Naive B cell (primary cell): ENCODE measurements around the gene BLACAT1. TPM values are rescaled to one million over a fixed set of nuclear protein-coding genes. Genes with fewer than 3 reads are reported as not detected.

Source experiments
- ATAC-seq, 2 donors: fragments of 150-1000 bp; cut with Tn5 transposase; 2 replicates each; pipeline ENCODE4 v1.10.0; 2021; ENCODE audit warnings: low read depth in 2 of 2, mild to moderate bottlenecking in 2 of 2, moderate library complexity in 2 of 2
- DNase-seq: peaks from one replicate; pipeline ENCODE4 v3.0.0; 2022
- H3K27ac Mint-ChIP-seq, 6 donors: one replicate each; pipeline ENCODE4 v1.8.0; 2020 to 2022; ENCODE audit warnings: mild to moderate bottlenecking in 6 of 6, mixed read lengths in 6 of 6, moderate library complexity in 5 of 6, inconsistent platforms in 2 of 6
- H3K27me3 Mint-ChIP-seq, 3 donors: one replicate each; pipeline ENCODE4 v1.8.0; 2021 to 2022; ENCODE audit warnings: mixed read lengths in 3 of 3, mild to moderate bottlenecking in 1 of 3
- H3K36me3 Mint-ChIP-seq, 2 donors: one replicate each; pipeline ENCODE4 v1.8.0; 2020 to 2022; ENCODE audit warnings: mixed read lengths in 2 of 2, inconsistent platforms in 1 of 2, mild to moderate bottlenecking in 1 of 2
- H3K4me1 Mint-ChIP-seq, 3 donors: one replicate each; pipeline ENCODE4 v1.8.0; 2020 to 2022; ENCODE audit warnings: mixed read lengths in 3 of 3, inconsistent platforms in 1 of 3, mild to moderate bottlenecking in 1 of 3, moderate library complexity in 1 of 3
- H3K4me3 Mint-ChIP-seq, 8 donors: one replicate each; pipeline ENCODE4 v1.8.0; 2020 to 2022; ENCODE audit warnings: mild to moderate bottlenecking in 8 of 8, mixed read lengths in 8 of 8, moderate library complexity in 8 of 8, inconsistent platforms in 2 of 8
- H3K9me3 Mint-ChIP-seq, 7 donors: one replicate each; pipeline ENCODE4 v1.8.0; 2020 to 2022; ENCODE audit warnings: mixed read lengths in 7 of 7, mild to moderate bottlenecking in 5 of 7, inconsistent platforms in 2 of 7, moderate library complexity in 1 of 7
- polyA plus RNA-seq, 6 donors: library from polyadenylated mRNA; unstranded; fragments of 300-500 nt; fragmentation: Illumina TruSeq; gene quantifications; one replicate each; pipeline ENCODE4 v1.2.3, GENCODE V29; 2021; ENCODE audit warnings: low read depth in 6 of 6

The BLACAT1 gene
- polyA plus RNA-seq, 6 donors from 2014 or later, result not detected

DNA sequence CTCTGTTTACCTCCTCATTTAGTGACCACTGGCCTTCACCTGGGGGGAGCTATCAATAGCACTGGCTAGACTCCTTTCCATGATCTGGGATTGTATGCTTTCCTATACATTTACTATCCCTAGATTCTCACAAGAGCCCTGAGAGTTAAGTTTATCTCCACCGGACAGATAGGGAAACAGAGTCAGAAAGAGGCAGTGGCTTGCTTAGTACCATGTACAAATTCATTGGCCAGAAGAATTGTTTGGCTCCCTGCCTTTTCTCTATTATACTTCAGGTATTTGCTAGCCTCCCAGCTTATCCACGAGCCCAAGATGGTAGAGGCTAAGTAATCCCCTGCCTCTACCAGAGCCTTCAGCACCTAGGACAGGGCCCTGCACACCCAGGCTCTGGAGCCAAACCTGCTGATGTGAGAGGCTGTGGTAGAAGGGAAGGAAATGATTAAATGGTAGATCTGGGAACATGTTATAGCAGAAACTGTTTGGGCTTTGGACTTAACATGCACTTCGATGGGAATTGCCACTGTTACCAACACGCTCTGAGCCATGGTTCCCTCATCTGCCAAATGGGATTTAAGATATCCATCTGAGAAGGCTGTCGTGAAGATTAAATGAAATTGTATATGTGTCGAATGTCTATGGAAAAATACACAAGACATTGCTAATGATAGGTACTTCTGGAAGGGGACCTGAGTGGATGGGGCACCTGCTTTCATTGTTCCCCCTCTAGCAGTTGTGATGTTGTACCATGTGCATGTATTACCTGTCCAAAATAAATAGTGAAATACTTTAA is 3.1 kb upstream of the BLACAT1 start:
- no peak for DNase-seq
- H3K4me3 Mint-ChIP-seq, result no peak overlapping the region
- no peaks in the 10 kb centered on the region for H3K36me3 Mint-ChIP-seq
- peaks cover 51 to 57% (median 55%) of the 10 kb centered on the region in 3 donors for H3K27me3 Mint-ChIP-seq
- ATAC-seq, result peak; percentile 35 to 44
- peaks cover 13 to 20% (median 17%) of the 10 kb centered on the region in 3 donors for H3K4me1 Mint-ChIP-seq
- peaks cover 0 to 2% (median 0%) of the 10 kb centered on the region in 7 donors for H3K9me3 Mint-ChIP-seq
- no peak overlapping the region for H3K27ac Mint-ChIP-seq

DNA sequence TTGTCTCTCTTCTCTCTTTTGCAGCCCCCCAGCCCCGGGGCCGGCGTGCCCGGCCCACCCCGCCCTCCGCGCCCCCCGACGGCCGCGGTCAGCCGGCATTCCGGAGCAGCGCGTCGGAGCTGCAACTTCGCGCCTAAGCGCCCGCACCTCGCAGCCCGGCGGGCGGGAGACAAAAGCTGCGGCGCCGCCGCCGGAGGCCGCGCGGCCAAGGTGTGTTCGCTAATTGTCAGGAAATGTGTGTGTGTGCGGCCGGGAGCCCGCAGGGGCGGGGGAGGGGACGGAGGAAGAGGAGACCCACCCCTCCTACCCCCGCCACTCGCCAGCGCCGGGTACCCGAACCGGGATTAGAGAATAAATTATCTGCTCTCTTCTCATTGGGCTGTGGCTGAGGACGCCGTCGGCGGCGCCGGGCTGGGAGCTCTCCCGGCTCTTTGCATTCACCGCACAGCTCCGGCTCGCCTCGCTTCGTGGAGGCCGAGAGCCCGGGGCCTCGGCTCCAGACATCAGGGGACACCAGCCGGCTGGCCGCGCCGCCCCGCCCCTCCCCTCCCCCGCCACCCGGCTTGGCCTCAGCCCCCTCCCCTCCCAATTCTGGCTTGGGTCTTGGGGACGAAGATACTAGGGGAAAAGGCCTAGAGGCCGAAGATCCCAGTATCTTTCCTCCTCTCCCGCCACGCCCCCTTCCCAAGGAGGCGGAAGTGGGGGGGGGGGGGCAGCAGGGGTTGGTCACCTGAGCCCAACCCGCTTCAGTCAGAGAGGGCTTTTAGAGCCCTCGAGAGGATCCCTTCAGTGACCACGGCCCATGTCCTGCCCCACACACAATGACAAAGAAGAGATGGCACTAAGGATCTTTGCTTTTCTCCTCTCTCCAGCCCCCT is 1.3 kb upstream of the BLACAT1 start:
- ATAC-seq, result peak; percentile 23 to 38
- no peak for DNase-seq
- Mint-ChIP-seq H3K9me3 (peaks cover 0 to 2% (median 0%) of the 10 kb centered on the region in 7 donors), H3K27me3 (peaks cover 64 to 75% (median 74%) of the 10 kb centered on the region in 3 donors), H3K4me3 (peak overlapping the region; percentile 59 to 93 (median 88)), H3K4me1 (peaks cover 13 to 20% (median 17%) of the 10 kb centered on the region in 3 donors), H3K36me3 (no peaks in the 10 kb centered on the region), H3K27ac (peak overlapping the region in 1 of 6 donors; percentile 62)

DNA sequence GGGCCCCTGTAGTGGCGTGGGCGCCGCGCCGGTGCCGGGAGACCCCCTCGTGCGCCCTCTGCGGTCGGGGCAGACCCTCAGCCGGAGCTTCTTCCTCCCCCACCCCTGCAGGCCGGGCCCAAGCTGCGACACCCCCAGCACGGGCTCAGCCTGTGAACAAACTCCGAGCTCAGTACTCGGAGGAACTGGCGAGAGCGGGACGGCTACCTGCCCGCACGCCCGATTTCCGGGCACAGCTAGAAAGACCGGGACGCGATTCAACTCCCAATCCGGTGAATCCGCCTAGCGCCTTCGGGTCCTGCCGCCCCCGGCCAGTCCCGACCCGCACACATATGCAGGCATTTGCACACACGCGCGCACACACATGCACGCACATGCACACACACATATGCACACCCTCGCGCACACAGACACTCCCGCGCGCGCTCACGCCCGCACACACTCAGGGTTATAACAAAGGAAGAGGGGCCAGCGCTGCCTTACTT is 580 bp upstream of the BLACAT1 start:
- Mint-ChIP-seq H3K4me1 (peaks cover 13 to 21% (median 17%) of the 10 kb centered on the region in 3 donors), H3K4me3 (peak overlapping the region; percentile 75 to 93 (median 88)), H3K27me3 (peaks cover 68 to 82% (median 81%) of the 10 kb centered on the region in 3 donors), H3K9me3 (peaks cover 0 to 2% (median 0%) of the 10 kb centered on the region in 7 donors), H3K27ac (peak overlapping the region in 1 of 6 donors; percentile 75), H3K36me3 (peaks cover 0 to 1% of the 10 kb centered on the region in 2 donors)
- peak; percentile 41 to 51 for ATAC-seq
- DNase-seq, result no peak

DNA sequence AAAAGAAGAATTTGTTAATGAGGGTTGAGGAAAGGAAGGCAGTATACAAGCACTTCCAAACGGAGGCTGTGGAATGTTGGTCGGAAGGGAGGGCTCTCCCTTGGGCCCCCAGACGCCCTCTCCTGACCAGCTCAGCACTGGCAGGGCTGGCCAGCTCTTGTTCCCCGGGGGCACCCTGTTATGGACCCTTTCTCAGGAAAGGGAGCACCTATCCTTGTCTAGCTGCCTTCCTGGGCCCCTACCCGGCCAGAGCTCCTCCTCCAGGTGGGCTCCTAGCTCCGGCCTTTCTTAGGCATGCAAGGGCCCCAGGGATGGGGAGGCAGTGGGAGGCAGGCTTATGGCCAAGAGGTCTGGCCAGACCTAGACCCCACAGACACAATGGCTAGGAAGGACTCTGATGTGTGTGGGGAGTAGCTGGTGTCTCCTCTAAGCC is 926 bp downstream of the BLACAT1 start:
- no peak for DNase-seq
- Mint-ChIP-seq H3K4me3 (peak overlapping the region in 5 of 8 donors; percentile 33 to 93 (median 64)), H3K27ac (no peak overlapping the region), H3K4me1 (peaks cover 18 to 30% (median 27%) of the 10 kb centered on the region in 3 donors), H3K9me3 (peaks cover 0 to 2% (median 0%) of the 10 kb centered on the region in 7 donors), H3K36me3 (peaks cover 0 to 7% of the 10 kb centered on the region in 2 donors), H3K27me3 (peaks cover 61 to 88% (median 88%) of the 10 kb centered on the region in 3 donors)
- no peak for ATAC-seq

DNA sequence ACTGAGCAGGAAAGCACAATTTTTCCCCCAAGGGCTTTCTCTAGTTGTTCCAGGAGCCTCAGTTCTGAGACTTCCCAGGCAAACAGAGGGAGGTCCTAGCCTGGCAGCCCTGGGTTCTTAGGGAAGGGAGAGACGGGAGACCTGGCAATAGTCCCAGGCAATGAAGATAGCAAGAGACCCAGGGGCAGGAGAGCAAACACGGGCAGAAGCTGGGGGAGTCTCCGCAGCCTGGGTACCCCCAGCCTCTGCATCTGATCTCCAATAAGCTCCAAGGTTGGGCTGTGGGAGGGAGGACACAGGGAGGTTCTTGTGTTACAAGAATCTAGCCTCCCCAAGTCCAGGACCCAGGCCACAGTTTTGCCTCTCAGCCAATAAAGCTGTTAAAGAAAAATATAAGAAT is 2.4 kb downstream of the BLACAT1 start:
- Mint-ChIP-seq H3K27ac (no peak overlapping the region), H3K4me1 (peaks cover 18 to 30% (median 27%) of the 10 kb centered on the region in 3 donors), H3K36me3 (peaks cover 0 to 7% of the 10 kb centered on the region in 2 donors), H3K27me3 (peaks cover 53 to 81% (median 74%) of the 10 kb centered on the region in 3 donors), H3K9me3 (peaks cover 0 to 2% (median 0%) of the 10 kb centered on the region in 7 donors), H3K4me3 (no peak overlapping the region)
- ATAC-seq, result no peak
- no peak for DNase-seq

DNA sequence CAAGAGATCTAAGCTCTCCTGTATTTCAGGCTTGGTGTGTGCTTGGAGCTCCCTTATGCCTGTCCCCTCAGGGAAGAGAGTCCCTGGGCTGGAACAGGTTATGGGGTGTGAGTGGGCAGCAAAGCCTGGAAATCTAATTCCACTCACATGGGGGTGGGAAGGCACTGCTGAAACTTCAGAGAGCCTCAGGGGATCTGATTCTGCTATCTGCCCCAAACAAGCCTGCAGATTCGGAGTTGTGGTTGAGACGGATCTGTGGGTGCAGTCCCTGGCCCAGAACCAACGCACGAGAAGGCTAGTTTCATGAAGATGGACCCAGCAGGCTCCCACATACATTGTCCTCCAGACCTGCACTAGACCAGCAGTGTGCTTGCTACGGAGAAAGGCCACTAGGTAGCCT is 2.9 kb downstream of the BLACAT1 start:
- Mint-ChIP-seq H3K27me3 (peaks cover 50 to 76% (median 69%) of the 10 kb centered on the region in 3 donors), H3K27ac (no peak overlapping the region), H3K4me3 (no peak overlapping the region), H3K9me3 (peaks cover 0 to 2% (median 0%) of the 10 kb centered on the region in 7 donors), H3K36me3 (peaks cover 0 to 7% of the 10 kb centered on the region in 2 donors), H3K4me1 (peaks cover 18 to 30% (median 27%) of the 10 kb centered on the region in 3 donors)
- ATAC-seq (no peak), DNase-seq (no peak)

DNA sequence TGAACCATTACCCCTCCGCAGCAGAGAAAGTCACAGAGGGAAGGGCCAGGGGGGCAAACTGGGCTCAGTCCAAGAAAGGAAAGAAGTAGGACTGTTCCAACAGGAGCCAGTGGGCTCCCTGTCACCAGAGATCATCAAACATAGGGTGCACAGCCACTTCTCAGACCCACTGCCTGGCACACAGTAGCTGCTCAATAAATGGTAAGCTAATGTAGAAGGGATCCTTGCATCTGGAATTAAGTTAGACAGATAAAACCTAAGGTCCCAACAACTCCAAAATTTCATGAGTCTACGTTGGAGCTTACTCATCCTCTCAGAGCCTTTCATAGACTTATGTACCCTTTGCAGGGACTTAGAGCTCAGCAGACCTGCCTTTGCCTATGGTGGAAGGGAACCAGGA is 3.5 kb downstream of the BLACAT1 start:
- DNase-seq (no peak), ATAC-seq (no peak)
- Mint-ChIP-seq H3K9me3 (peaks cover 0 to under 1% (median 0%) of the 10 kb centered on the region in 7 donors), H3K4me1 (peaks cover 14 to 25% (median 25%) of the 10 kb centered on the region in 3 donors), H3K4me3 (no peak overlapping the region), H3K27me3 (peaks cover 50 to 76% (median 66%) of the 10 kb centered on the region in 3 donors), H3K27ac (no peak overlapping the region), H3K36me3 (peaks cover 0 to 7% of the 10 kb centered on the region in 2 donors)

DNA sequence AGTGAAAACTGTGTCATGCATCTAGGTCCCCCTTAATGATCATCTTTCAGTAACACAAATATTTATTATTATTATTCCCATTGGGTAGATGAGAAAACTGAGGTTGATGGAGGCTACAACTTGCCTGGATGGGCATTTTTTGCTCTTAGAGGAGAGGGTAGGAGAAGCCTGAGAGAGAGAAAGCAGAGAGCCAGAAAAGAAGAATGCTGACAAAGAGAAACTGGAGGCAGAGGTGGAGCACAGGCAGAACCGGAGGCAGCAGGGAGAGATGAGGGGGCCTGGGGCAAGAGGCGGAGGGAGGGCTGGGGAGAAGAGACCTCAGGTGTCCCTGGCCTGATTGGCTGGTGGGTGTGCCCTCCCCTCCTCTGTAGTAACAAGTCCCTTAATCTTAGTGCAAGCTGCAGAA is 4.1 kb downstream of the BLACAT1 start:
- ATAC-seq (no peak), DNase-seq (no peak)
- no peak overlapping the region for H3K27ac Mint-ChIP-seq
- H3K36me3 Mint-ChIP-seq, result peaks cover 0 to 7% of the 10 kb centered on the region in 2 donors
- H3K4me3 Mint-ChIP-seq, result peak overlapping the region in 1 of 8 donors; percentile 12
- H3K27me3 Mint-ChIP-seq, result peaks cover 56 to 82% (median 72%) of the 10 kb centered on the region in 3 donors
- peaks cover 0 to 2% (median 0%) of the 10 kb centered on the region in 7 donors for H3K9me3 Mint-ChIP-seq
- peaks cover 14 to 28% (median 28%) of the 10 kb centered on the region in 3 donors for H3K4me1 Mint-ChIP-seq

DNA sequence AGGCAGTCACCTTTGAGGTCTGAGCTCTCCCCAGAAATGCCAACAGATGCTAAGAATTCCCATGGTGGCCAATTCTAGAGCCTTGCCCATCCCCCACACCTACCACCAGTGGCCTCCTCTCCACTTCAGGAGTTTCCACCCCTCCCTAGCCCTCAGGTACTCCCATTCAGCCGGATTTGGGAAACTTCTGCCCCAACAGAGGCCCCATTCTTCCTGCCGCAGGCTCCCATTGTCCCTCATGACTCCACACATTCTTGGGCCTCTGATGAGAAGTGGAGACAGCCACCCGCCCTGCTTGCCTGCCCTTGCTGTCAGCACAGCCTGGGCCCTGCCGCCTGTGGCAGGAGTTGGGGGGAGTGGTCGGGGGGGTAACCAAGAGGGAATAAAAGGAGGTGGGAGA is 4.6 kb downstream of the BLACAT1 start:
- ATAC-seq, result no peak
- Mint-ChIP-seq H3K4me1 (peaks cover 10 to 26% (median 22%) of the 10 kb centered on the region in 3 donors), H3K27ac (no peak overlapping the region), H3K4me3 (no peak overlapping the region), H3K36me3 (peaks cover 0 to 7% of the 10 kb centered on the region in 2 donors), H3K27me3 (peaks cover 54 to 82% (median 72%) of the 10 kb centered on the region in 3 donors), H3K9me3 (peaks cover 0 to 2% (median 0%) of the 10 kb centered on the region in 7 donors)
- no peak for DNase-seq

DNA sequence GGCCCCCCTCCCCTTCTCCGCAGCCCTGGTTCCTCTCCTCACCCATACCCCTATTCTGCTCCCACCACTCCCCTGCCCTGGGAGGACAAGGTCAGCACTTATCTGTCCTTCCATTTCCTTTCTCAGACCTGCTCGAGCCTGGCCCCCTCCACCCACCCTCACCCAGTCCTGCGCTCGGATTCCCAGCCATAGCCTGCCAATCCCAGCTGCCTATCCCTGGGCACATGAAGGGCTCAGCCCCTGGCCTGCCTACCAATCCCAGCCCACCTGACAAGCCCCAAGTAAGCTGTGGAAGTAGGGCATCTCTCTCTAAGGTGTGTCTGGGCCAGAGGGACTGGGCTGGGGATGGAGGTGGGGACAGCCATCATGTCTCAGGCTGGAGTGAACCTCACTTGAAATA is 5.4 kb downstream of the BLACAT1 start:
- Mint-ChIP-seq H3K27me3 (peaks cover 55 to 82% (median 68%) of the 10 kb centered on the region in 3 donors), H3K36me3 (peaks cover 0 to 7% of the 10 kb centered on the region in 2 donors), H3K9me3 (peaks cover 0 to 2% (median 0%) of the 10 kb centered on the region in 7 donors)

DNA sequence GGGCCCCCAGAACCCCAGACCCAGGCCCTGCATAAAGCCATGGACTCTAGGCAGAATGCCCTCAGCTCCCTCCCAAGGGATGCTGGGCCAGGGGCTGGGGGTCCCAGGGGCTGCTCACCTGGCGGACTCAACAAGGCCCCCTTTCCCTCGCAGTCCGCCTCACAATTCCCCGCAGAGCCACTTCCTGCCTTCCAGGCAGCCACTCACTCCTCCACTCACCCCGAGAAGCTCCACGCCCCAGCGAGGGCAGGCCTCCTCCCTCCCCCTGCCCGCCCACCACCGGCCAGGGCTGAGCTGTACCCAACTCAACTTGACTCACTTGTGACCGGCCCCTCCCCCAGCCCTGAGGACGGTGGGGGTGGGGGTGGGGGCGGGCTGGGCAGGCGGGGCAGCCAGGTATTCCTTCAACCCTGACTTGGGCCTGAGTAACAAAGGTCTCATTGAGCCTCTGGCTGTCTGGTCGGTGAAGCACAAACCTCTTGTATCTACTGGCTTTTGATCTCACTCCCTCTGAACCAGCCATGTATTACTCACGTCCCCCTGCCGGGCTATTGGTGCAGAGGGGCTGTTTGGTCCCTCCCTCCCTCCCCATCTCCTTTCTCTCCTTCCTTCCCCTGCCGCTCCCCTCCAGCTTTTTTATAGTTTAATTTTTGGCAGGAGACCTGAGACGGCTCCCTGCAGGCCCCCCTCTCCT is 5.9 kb downstream of the BLACAT1 start:
- Mint-ChIP-seq H3K4me3 (peak overlapping the region in 1 of 8 donors; percentile 47), H3K9me3 (peaks cover 0 to 2% (median 0%) of the 10 kb centered on the region in 7 donors), H3K27ac (no peak overlapping the region), H3K27me3 (peaks cover 54 to 82% (median 66%) of the 10 kb centered on the region in 3 donors), H3K4me1 (peaks cover 5 to 29% (median 18%) of the 10 kb centered on the region in 3 donors), H3K36me3 (peaks cover 0 to 7% of the 10 kb centered on the region in 2 donors)
- ATAC-seq, result no peak
- no peak for DNase-seq

More for the DNA sequence above, 5.4 kb downstream of the BLACAT1 start:
- no peak overlapping the region for H3K27ac Mint-ChIP-seq
- ATAC-seq (no peak), DNase-seq (no peak)
- H3K4me1 Mint-ChIP-seq, result peaks cover 5 to 27% (median 16%) of the 10 kb centered on the region in 3 donors
- no peak overlapping the region for H3K4me3 Mint-ChIP-seq

DNA sequence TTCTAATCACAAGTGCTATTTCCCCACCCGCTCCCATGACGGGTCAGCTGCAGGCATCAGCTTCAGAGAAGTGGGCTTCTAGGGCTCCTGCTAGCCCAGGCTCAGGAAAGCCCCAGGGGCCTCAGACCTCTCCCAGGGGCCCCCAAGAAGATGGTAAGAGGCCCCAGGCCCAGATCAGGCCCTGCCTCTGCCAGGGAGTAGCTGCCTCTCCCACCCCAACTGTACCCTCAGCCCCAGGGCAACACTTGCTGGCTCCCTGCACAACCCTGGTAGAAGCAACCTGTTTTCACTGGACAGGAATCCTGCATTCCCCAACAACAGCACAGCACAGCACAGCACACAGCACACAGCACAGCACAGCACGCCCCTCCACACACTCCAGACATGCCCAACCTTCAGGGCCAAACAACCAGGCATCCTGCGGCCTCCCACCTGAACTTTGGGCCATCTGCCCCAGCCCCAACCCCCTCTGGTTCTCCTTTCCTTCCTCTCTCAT is 6.5 kb downstream of the BLACAT1 start:
- Mint-ChIP-seq H3K4me3 (no peak overlapping the region), H3K27ac (no peak overlapping the region), H3K4me1 (peaks cover 9 to 32% (median 24%) of the 10 kb centered on the region in 3 donors), H3K9me3 (peaks cover 0 to 2% (median 0%) of the 10 kb centered on the region in 7 donors), H3K27me3 (peaks cover 48 to 76% (median 60%) of the 10 kb centered on the region in 3 donors), H3K36me3 (peaks cover 0 to 7% of the 10 kb centered on the region in 2 donors)
- DNase-seq, result no peak
- ATAC-seq, result no peak
